Omental fat pad (tissue), 4 donors: Measurements from ENCODE around the gene FLII. TPM values are rescaled to one million over a fixed set of nuclear protein-coding genes. Genes with fewer than 3 reads are reported as not detected.

Experiments used
- ATAC-seq: fragments of 150-250 bp; one replicate; pipeline ENCODE4 v1.9.1; 2016; ENCODE audit warnings: mild to moderate bottlenecking, moderate library complexity; ENCODE audit not compliant: low FRiP score
- DNase-seq: peaks from one replicate; pipeline ENCODE4 v3.0.0-alpha.2; 2019; ENCODE audit warnings: low spot score
- CTCF ChIP-seq, 3 donors: fragments of 450-650 bp; IDR thresholded peaks; one replicate each; pipeline ENCODE4 v1.5.1; 2016 to 2017; ENCODE audit warnings: antibody characterized with exemption in 3 of 3, mild to moderate bottlenecking in 3 of 3, moderate library complexity in 2 of 3
- total RNA-seq, 4 donors: library from RNA; depleted of rRNA; stranded (reverse); fragments of >200 nt; gene quantifications; one replicate each; pipeline ENCODE4 v1.1.0, GENCODE V29; 2016

The FLII gene
- total RNA-seq, 4 donors from 2014 or later, result 198 to 328 (median 324) TPM

- ATAC-seq (no peak), DNase-seq (no peak)
- TF ChIP-seq CTCF (IDR thresholded peaks at IDR 0.05), result no peak
These were observed 51.6 kb downstream of the FLII start for GRCh38 chr17:18206962-18207361.

DNA sequence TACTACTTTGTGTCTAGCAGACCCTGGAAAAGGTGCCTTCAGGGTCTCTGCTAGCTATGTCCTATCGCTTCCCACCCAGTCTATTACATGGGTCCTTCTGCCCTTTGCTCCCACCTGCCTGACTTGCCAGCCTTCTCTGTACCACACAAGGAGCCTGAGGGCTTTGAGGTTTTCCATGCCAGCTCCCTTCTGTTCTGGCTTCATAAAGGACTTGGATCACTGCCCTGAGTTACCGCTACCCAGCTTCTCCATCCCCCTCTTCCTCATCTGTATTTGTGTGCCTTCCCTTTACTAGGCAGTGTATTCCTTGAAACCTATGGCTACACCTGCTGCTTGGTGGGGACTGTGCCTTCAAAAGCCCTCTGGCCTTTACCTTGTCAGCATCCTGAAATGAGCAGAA is 52.7 kb downstream of the FLII start:
- no peak for DNase-seq
- ATAC-seq, result no peak
- TF ChIP-seq CTCF (IDR thresholded peaks at IDR 0.05), result no peak

GRCh38 chr17:18203308-18203707 is 55.2 kb downstream of the FLII start:
- DNase-seq, result no peak
- TF ChIP-seq CTCF (IDR thresholded peaks at IDR 0.05), result no peak
- peak; percentile 17 for ATAC-seq

GRCh38 chr17:18201108-18201507 is 57.4 kb downstream of the FLII start:
- DNase-seq (no peak), ATAC-seq (no peak)
- TF ChIP-seq CTCF (IDR thresholded peaks at IDR 0.05), result no peak

- ATAC-seq (no peak), DNase-seq (no peak)
- no peak for TF ChIP-seq CTCF (IDR thresholded peaks at IDR 0.05)
These were observed 60.0 kb downstream of the FLII start for GRCh38 chr17:18198530-18198929.

DNA sequence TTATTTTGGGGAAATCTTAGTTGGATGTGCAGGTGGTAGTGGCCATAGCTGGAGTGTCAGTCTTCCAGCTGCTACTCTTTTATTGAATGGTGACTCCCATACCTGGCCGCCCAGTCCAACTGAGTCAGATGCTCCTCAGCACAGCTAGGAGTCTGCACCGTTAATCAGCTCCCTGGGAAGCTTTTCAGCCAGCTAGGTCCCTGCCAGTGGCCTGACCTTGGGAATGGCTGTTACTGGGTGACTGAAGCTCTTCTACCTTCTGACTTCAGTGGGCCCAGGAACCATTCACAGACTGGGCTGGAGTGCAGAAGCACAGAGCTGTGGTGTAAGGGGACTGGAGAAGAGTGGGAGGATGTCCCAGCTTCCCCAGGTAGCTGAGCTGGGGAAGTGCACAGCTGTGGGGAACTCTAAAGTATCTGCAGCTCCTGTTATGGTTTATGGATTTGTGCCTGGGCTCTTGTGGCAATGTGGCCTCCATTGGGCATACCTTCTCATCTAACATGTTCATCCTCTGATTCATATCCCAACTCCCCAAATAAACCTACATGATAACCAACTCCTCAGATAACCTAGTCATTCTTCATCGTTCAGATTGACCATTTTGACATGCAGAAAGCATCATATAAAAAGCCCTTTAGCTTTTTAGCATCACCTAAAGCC is 60.9 kb downstream of the FLII start:
- TF ChIP-seq CTCF (IDR thresholded peaks at IDR 0.05), result no peak
- ATAC-seq, result no peak

GRCh38 chr17:18195246-18195645 is 63.3 kb downstream of the FLII start:
- ATAC-seq, result no peak
- no peak for TF ChIP-seq CTCF (IDR thresholded peaks at IDR 0.05)
- DNase-seq, result no peak

More for the DNA sequence above, 60.9 kb downstream of the FLII start:
- no peak for DNase-seq
